ENCODE measurements around the gene ABCG1. TPM values are rescaled to one million over a fixed set of nuclear protein-coding genes. Genes with fewer than 3 reads are reported as not detected.

The ABCG1 gene
- total and polyA plus RNA-seq, 2 donors (not counting 3 experiments of a cell fraction or from before 2014, with no cell fraction given) = 6.7 to 19.6 TPM

DNA sequence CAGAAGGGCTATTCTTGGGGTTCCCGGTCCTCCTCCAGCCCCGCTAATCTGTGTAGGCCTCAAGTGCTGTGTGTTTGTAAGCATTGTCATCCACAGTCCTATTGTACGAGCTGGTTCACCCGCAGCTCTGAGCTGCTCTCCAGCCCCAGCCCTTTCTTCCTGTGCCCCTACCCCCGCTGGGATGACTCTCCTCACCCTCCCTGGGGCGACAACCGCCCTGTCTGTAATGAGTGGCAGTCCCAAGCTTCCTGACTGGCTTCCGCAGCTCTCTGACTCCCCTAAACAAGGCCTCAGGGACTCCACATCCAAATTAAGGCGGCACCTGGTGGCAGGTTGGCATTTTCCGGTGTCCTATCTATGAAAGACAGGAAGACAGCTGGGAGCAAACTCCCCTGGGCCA is 50.4 kb downstream of the ABCG1 start:
- TF ChIP-seq JUN (IDR thresholded peaks at IDR 0.05; ENCODE audit: borderline replicate concordance, insufficient read depth, insufficient read length, low read depth) (no peak), POLR2AphosphoS5 (IDR thresholded peaks at IDR 0.05; ENCODE audit: insufficient read depth, low read depth, low read length) (no peak), MAX (IDR thresholded peaks at IDR 0.05; ENCODE audit: insufficient read depth, insufficient read length) (no peak), EZH2 (IDR thresholded peaks at IDR 0.05; ENCODE audit: borderline replicate concordance, low read depth, low read length, severe bottlenecking) (no peak), POLR2A (IDR thresholded peaks at IDR 0.05; ENCODE audit: low read depth, low read length) (no peak), FOS (IDR thresholded peaks at IDR 0.05; ENCODE audit: borderline replicate concordance, insufficient read depth, low read length) (no peak), MYC (IDR thresholded peaks at IDR 0.05; ENCODE audit: low read depth, low read length) (no peak), GATA2 (IDR thresholded peaks at IDR 0.05; ENCODE audit: insufficient read depth, insufficient read length, low read depth, low read length) (no peak)
- TF ChIP-seq, protein P1, sequence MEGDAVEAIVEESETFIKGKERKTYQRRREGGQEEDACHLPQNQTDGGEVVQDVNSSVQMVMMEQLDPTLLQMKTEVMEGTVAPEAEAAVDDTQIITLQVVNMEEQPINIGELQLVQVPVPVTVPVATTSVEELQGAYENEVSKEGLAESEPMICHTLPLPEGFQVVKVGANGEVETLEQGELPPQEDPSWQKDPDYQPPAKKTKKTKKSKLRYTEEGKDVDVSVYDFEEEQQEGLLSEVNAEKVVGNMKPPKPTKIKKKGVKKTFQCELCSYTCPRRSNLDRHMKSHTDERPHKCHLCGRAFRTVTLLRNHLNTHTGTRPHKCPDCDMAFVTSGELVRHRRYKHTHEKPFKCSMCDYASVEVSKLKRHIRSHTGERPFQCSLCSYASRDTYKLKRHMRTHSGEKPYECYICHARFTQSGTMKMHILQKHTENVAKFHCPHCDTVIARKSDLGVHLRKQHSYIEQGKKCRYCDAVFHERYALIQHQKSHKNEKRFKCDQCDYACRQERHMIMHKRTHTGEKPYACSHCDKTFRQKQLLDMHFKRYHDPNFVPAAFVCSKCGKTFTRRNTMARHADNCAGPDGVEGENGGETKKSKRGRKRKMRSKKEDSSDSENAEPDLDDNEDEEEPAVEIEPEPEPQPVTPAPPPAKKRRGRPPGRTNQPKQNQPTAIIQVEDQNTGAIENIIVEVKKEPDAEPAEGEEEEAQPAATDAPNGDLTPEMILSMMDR (IDR thresholded peaks at IDR 0.05; ENCODE audit: extremely low read depth in 1 of 2, insufficient read depth in 1 of 2, low read depth in 1 of 2, low read length in 2 of 2) = no peak
- H3K36me3 ChIP-seq (ENCODE audit: control insufficient read depth in 2 of 2, extremely low read depth in 1 of 2, insufficient read depth in 2 of 2, low read length in 2 of 2) = no peaks in the 10 kb centered on the region
- FAIRE-seq (no peak), DNase-seq (ENCODE audit: low read depth, low spot score) (no peak)
- dilution Hi-C loops (cut with MboI; ENCODE audit: extremely low pct_ligation_motif_present, low sequenced_read_pairs) = no loop called here
- ChIA-PET CTCF (interaction anchor here (0.6 to 4.2 kb wide), 5 partner anchors 10 to 152 kb away, joined by 3 to 33 read pairs (median 3); no protein-coding TSS in a partner anchor), POLR2A (no interaction called here)
- H2AFZ ChIP-seq (ENCODE audit: low read depth, low read length) = no peak overlapping the region
- no peaks in the 10 kb centered on the region for H3K9me3 ChIP-seq (replicated peaks; ENCODE audit: control insufficient read depth, insufficient read depth, low read length)
- H3K79me2 ChIP-seq (ENCODE audit: control insufficient read depth, insufficient read depth, low read length) = no peaks in the 10 kb centered on the region
- no peaks in the 10 kb centered on the region for H3K9me1 ChIP-seq (replicated peaks; ENCODE audit: control insufficient read depth, extremely low read depth, insufficient read depth, low read length)
- H3K9ac ChIP-seq (replicated peaks; ENCODE audit: extremely low read depth, insufficient read depth, low read length) = no peak overlapping the region
- no peak overlapping the region for H3K4me3 ChIP-seq (replicated peaks in 1 of 3; ENCODE audit: insufficient read depth in 1 of 3, low read depth in 1 of 3, low read length in 3 of 3)
- H3K4me1 ChIP-seq (ENCODE audit: control insufficient read depth, extremely low read depth, insufficient read depth, low read length) = peaks cover 1% of the 10 kb centered on the region
- H4K20me1 ChIP-seq (replicated peaks; ENCODE audit: control insufficient read depth, extremely low read depth, insufficient read depth, low read length) = no peaks in the 10 kb centered on the region
- BruUV-seq (replicated peaks) = no TSS peak
- no peak overlapping the region for H3K27ac ChIP-seq (ENCODE audit: insufficient read depth, low read depth, low read length)
- intact Hi-C loops (cut with micrococcal nuclease) = no loop called here
- no peak overlapping the region for H3K4me2 ChIP-seq (ENCODE audit: insufficient read depth, low read length)
- H3K27me3 ChIP-seq (ENCODE audit: control insufficient read depth in 2 of 2, insufficient read depth in 2 of 2, low read length in 2 of 2) = no peaks in the 10 kb centered on the region

Measured in endothelial cell of umbilical vein (primary cell).